ENCODE data around the gene OR4D6.

- TF ChIP-seq, protein P1, sequence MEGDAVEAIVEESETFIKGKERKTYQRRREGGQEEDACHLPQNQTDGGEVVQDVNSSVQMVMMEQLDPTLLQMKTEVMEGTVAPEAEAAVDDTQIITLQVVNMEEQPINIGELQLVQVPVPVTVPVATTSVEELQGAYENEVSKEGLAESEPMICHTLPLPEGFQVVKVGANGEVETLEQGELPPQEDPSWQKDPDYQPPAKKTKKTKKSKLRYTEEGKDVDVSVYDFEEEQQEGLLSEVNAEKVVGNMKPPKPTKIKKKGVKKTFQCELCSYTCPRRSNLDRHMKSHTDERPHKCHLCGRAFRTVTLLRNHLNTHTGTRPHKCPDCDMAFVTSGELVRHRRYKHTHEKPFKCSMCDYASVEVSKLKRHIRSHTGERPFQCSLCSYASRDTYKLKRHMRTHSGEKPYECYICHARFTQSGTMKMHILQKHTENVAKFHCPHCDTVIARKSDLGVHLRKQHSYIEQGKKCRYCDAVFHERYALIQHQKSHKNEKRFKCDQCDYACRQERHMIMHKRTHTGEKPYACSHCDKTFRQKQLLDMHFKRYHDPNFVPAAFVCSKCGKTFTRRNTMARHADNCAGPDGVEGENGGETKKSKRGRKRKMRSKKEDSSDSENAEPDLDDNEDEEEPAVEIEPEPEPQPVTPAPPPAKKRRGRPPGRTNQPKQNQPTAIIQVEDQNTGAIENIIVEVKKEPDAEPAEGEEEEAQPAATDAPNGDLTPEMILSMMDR (IDR thresholded peaks at IDR 0.05; ENCODE audit: low read length), result no peak
- TF ChIP-seq EZH2 (IDR thresholded peaks at IDR 0.05; ENCODE audit: borderline replicate concordance, low read length), result no peak
Observed at GRCh38 chr11:59503276-59503675, 46.5 kb downstream of the OR4D6 start, which contains the start of gene OR4D11.
